Ovary (tissue), 9 donors: ENCODE data around the gene ZNF337. TPM values are rescaled to one million over a fixed set of nuclear protein-coding genes. Genes with fewer than 3 reads are reported as not detected.

Experiments
- DNase-seq, 5 donors: peaks; one replicate each; pipeline ENCODE4 v3.0.0-alpha.2; 2019 to 2020
- H3K27ac ChIP-seq, 2 donors: fragments of 200-600 bp; one replicate each; pipeline versions ENCODE4 v1.5.1 to v1.8.0; 2019 to 2022
- H3K27me3 ChIP-seq: fragments of 200-600 bp; one replicate; pipeline ENCODE4 v1.8.0; 2022
- H3K36me3 ChIP-seq: fragments of 200-600 bp; sonication (generic); one replicate; pipeline ENCODE4 v1.5.1; 2019
- H3K4me1 ChIP-seq: one replicate; pipeline ENCODE4 v1.8.1; 2013; ENCODE audit warnings: mild to moderate bottlenecking, moderate library complexity; ENCODE audit not compliant: insufficient read depth
- H3K4me3 ChIP-seq: fragments of 200-600 bp; sonication (generic); one replicate; pipeline ENCODE4 v1.5.1; 2017
- H3K9me3 ChIP-seq, 2 donors: fragments of 200-600 bp in 1 of 2; sonication (generic) in 1 of 2; one replicate each; pipeline versions ENCODE4 v1.5.1 to v1.8.1; 2013 to 2019; ENCODE audit warnings: mild to moderate bottlenecking in 1 of 2, moderate library complexity in 1 of 2
- CTCF ChIP-seq, 3 donors: fragments of 450-650 bp in 2 of 3; fragments of 200-600 bp in 1 of 3; IDR thresholded peaks; one replicate each; pipeline versions ENCODE4 v1.5.1 to v1.8.0; 2016 to 2022; ENCODE audit warnings: antibody characterized with exemption in 3 of 3, mild to moderate bottlenecking in 1 of 3
- EP300 ChIP-seq: sonication (generic); formaldehyde crosslinking; IDR thresholded peaks from one replicate; pipeline ENCODE4 v1.6.1; 2017; ENCODE audit warnings: antibody characterized with exemption
- POLR2A ChIP-seq: fragments of 450-650 bp; IDR thresholded peaks from one replicate; pipeline ENCODE4 v1.6.1; 2017; ENCODE audit warnings: antibody characterized with exemption, mild to moderate bottlenecking, moderate library complexity
- WGBS, 3 donors: extraction: QIAGEN DNeasy Blood & Tissue Kit in 1 of 3; methylation state at CpG; one replicate each; pipeline versions ENCODE4 v1.1.5 to v1.1.7; 2013 to 2017; 5-methylcytosine and 5-hydroxymethylcytosine counted together
- intact Hi-C, 4 donors: fragments of 100-400 bp; cut with DNase I; formaldehyde crosslinking; loops; one replicate each; pipeline versions ENCODE4 v1.11.0 to v1.15.1; 2022 to 2023
- polyA plus RNA-seq, 2 donors: library from polyadenylated mRNA; stranded (reverse); fragments of 200-250 nt in 1 of 2; fragments of 350-450 nt in 1 of 2; fragmentation: Illumina TruSeq in 1 of 2; extraction: RNeasy Lipid Tissue Mini Kit (QIAGEN cat#74804) in 1 of 2; gene quantifications; one replicate each; pipeline ENCODE4 v1.2.3, GENCODE V29; 2013 to 2014
- total RNA-seq, 7 donors: library from RNA; depleted of rRNA in 2 of 7; stranded (reverse); fragments of >200 nt in 2 of 7; fragmentation: NEBNext Ultra II Directional in 3 of 7; extraction: Animal tissue kit (Norgen Biotek cat#: 25700) in 3 of 7; gene quantifications; one replicate each; pipeline versions ENCODE4 v1.1.0 to v1.2.4, GENCODE V29; 2016 to 2023
- donor health status: DM: no; HTN: no; CAD: no; lungs with moderate emphysema.
- donor health status: DM: no; HTN: no; CAD: no.
- donor health status: Bipolar disorder and iron deficiency.
- donor health status: DM: yes; HTN: yes; CAD: no.
- donor health status: DM: no; HTN: no; CAD: no.
- donor health status: DM: yes; HTN: yes; CAD: no.

ZNF337 gene
- total and polyA plus RNA-seq, 9 donors = 16.5 to 29.5 (median 23.0) TPM

DNA sequence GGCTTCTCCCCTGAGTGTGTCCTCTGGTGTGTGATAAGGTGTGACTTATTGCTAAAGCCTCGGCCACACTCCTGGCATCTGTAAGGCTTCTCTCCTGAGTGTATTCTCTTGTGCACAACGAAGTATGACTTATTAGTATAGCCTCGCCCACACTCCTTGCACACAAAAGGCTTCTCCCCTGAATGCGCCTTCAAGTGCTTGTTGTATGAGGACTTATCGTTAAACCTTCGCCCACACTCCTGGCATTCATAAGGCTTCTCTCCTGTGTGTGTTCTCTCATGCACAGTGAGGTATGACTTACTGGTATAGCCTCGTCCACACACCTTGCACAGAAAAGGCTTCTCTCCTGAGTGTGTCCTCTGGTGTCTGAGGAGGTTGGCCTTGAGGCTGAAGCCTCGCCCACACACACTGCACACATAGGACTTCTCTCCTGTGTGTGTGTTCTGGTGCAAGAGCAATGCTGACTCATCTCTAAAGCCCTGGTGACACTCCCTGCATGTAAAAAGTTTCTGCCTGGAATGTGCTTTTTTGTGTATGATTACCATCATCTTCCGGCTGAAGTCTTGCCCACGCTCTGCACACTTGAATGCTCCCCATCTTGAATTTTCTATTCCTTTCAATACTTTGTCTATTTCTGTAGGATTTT is 20.4 kb downstream of the ZNF337 start:
- no peaks in the 10 kb centered on the region for H3K4me1 ChIP-seq
- TF ChIP-seq EP300 = no peak
- TF ChIP-seq CTCF (IDR thresholded peaks at IDR 0.05) = no peak
- TF ChIP-seq POLR2A = no peak
- no peak for DNase-seq
- intact Hi-C loops = no loop called here
- H3K4me3 ChIP-seq = no peak overlapping the region
- H3K27ac ChIP-seq = no peak overlapping the region
- H3K27me3 ChIP-seq = no peaks in the 10 kb centered on the region
- WGBS, 3 donors = 91 to 96% (median 93%) methylated on average over 10 of the region's 10 CpGs
- H3K36me3 ChIP-seq = no peaks in the 10 kb centered on the region
- no peaks in the 10 kb centered on the region for H3K9me3 ChIP-seq

DNA sequence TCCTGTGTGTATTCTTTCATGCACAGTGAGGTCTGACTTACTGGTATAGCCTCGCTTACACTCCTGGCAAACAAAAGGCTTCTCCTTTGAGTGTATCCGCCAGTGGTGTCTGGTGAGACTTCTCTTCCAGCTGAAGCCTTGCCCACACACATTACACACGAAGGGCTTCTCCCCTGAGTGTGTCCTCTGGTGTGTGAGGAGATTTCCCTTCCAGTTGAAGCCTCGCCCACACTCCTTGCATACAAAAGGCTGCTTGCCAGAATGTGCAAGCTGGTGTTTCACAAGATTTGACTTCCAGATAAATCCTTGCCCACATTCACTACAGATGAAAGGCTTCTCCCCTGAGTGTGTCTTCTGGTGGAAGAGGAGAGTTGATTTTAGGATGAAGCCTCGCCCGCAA is 21.5 kb downstream of the ZNF337 start:
- Histone ChIP-seq H3K4me1 (peaks cover under 1% of the 10 kb centered on the region), H3K27me3 (no peaks in the 10 kb centered on the region), H3K4me3 (no peak overlapping the region), H3K27ac (no peak overlapping the region), H3K9me3 (no peaks in the 10 kb centered on the region), H3K36me3 (no peaks in the 10 kb centered on the region)
- TF ChIP-seq CTCF (IDR thresholded peaks at IDR 0.05) (no peak), POLR2A (no peak), EP300 (no peak)
- WGBS, 3 donors = 93 to 97% (median 95%) methylated on average over 6 of the region's 6 CpGs
- intact Hi-C loops = no loop called here
- no peak for DNase-seq

- 87 to 94% (median 89%) methylated on average over 4 of the region's 4 CpGs for WGBS, 3 donors
- Histone ChIP-seq H3K27me3 (no peaks in the 10 kb centered on the region), H3K9me3 (no peaks in the 10 kb centered on the region), H3K27ac (no peak overlapping the region), H3K4me1 (peaks cover 2% of the 10 kb centered on the region), H3K36me3 (no peaks in the 10 kb centered on the region), H3K4me3 (no peak overlapping the region)
- TF ChIP-seq EP300 (no peak), CTCF (IDR thresholded peaks at IDR 0.05) (no peak), POLR2A (no peak)
- DNase-seq = no peak
- intact Hi-C loops = no loop called here
Observed at GRCh38 chr20:25672659-25673235, 23.9 kb downstream of the ZNF337 start.

- no peak for TF ChIP-seq POLR2A
- no peak for TF ChIP-seq EP300
- TF ChIP-seq CTCF (IDR thresholded peaks at IDR 0.05) = no peak
- Histone ChIP-seq H3K4me3 (no peak overlapping the region), H3K27ac (no peak overlapping the region), H3K36me3 (no peaks in the 10 kb centered on the region), H3K9me3 (no peaks in the 10 kb centered on the region), H3K4me1 (peaks cover 2% of the 10 kb centered on the region), H3K27me3 (no peaks in the 10 kb centered on the region)
- intact Hi-C loops = no loop called here
- no peak for DNase-seq
- 62 to 66% (median 62%) methylated on average over 7 of the region's 7 CpGs for WGBS, 3 donors
Observed at GRCh38 chr20:25669826-25670422, 26.7 kb downstream of the ZNF337 start.
